GM12878 (cell line): ENCODE data around the gene CKLF.
"Not testable (repeated sequence)": the region's sequence is repeated elsewhere in the genome, so short reads cannot be mapped to it uniquely, and the experiment has no call there.

Experiments
- POLR2AphosphoS2 ChIP-seq: IDR thresholded peaks from 2 replicates; pipeline ENCODE4 v1.6.1; 2011; ENCODE audit warnings: low read depth, mild to moderate bottlenecking, low read length, improper control_type of control experiment, moderate library complexity
- RBBP5 ChIP-seq: fragments of 200-600 bp; sonication (generic); conservative IDR thresholded peaks from 2 replicates; pipeline ENCODE4 v1.6.1; 2016
- RCOR1 ChIP-seq: conservative IDR thresholded peaks from 2 replicates; pipeline ENCODE4 v1.6.1; 2012; ENCODE audit warnings: low read depth, low read length, improper control_type of control experiment
- TBL1XR1 ChIP-seq: IDR thresholded peaks from 2 replicates; pipeline ENCODE4 v1.6.1; 2012; ENCODE audit warnings: low read depth, low read length, improper control_type of control experiment
- ZNF24 ChIP-seq: fragments of 450-650 bp; IDR thresholded peaks from 2 replicates; pipeline ENCODE4 v1.6.1; 2017; ENCODE audit warnings: antibody characterized with exemption, mild to moderate bottlenecking
- TF ChIP-seq, protein P1 (sequence below), 3 experiments: IDR thresholded peaks in 2 of 3; conservative IDR thresholded peaks in 1 of 3; 2 replicates each; pipeline ENCODE4 v1.5.1; 2011; ENCODE audit warnings: low read depth in 3 of 3, low read length in 3 of 3, mild to moderate bottlenecking in 3 of 3, control low read depth in 2 of 3, moderate library complexity in 2 of 3, inconsistent platforms in 1 of 3, mixed read lengths in 1 of 3; ENCODE audit not compliant: control insufficient read depth in 2 of 3, insufficient read depth in 1 of 3; ENCODE audit errors: extremely low read depth in 1 of 3
- TF ChIP-seq, protein P2 (sequence below): fragments of 450-650 bp; IDR thresholded peaks from 2 replicates; pipeline ENCODE4 v1.6.1; 2016; ENCODE audit warnings: mild to moderate bottlenecking, moderate library complexity, borderline replicate concordance
- TF ChIP-seq, protein P3 (sequence below): IDR thresholded peaks from 2 replicates; pipeline ENCODE4 v1.6.1; 2012; ENCODE audit warnings: mild to moderate bottlenecking, low read depth, low read length
- TF ChIP-seq, protein P4 (sequence below): IDR thresholded peaks from 2 replicates; pipeline ENCODE4 v1.6.1; 2011; ENCODE audit warnings: low read depth, low read length, improper control_type of control experiment, borderline replicate concordance

DNA sequence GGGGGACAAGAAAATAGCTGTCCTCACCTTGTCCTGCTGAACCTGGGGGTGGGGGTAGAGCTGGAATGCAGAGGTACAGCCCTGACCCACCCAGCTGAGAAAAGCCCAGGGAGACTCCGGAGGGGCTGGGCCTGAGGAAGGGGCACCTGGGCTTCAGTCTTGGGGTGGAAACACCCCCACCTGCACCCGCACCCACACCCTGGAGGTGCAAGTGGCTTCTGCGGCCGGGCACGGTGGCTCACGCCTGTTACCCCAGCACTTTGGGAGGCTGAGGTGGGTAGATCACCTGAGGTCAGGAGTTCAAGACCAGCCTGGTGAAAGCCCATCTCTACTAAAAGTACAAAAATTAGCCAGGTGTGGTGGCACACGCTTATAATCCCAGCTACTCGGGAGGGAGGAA, 59.5 kb downstream of the CKLF start:
- TF ChIP-seq, protein P1, sequence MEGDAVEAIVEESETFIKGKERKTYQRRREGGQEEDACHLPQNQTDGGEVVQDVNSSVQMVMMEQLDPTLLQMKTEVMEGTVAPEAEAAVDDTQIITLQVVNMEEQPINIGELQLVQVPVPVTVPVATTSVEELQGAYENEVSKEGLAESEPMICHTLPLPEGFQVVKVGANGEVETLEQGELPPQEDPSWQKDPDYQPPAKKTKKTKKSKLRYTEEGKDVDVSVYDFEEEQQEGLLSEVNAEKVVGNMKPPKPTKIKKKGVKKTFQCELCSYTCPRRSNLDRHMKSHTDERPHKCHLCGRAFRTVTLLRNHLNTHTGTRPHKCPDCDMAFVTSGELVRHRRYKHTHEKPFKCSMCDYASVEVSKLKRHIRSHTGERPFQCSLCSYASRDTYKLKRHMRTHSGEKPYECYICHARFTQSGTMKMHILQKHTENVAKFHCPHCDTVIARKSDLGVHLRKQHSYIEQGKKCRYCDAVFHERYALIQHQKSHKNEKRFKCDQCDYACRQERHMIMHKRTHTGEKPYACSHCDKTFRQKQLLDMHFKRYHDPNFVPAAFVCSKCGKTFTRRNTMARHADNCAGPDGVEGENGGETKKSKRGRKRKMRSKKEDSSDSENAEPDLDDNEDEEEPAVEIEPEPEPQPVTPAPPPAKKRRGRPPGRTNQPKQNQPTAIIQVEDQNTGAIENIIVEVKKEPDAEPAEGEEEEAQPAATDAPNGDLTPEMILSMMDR (IDR thresholded peaks at IDR 0.05 in 2 of 3, conservative IDR thresholded peaks at IDR 0.05 in 1 of 3; ENCODE audit: control insufficient read depth in 2 of 3, extremely low read depth in 1 of 3, insufficient read depth in 1 of 3, low read depth in 3 of 3, low read length in 3 of 3): not testable (repeated sequence)
- TF ChIP-seq, protein P2, sequence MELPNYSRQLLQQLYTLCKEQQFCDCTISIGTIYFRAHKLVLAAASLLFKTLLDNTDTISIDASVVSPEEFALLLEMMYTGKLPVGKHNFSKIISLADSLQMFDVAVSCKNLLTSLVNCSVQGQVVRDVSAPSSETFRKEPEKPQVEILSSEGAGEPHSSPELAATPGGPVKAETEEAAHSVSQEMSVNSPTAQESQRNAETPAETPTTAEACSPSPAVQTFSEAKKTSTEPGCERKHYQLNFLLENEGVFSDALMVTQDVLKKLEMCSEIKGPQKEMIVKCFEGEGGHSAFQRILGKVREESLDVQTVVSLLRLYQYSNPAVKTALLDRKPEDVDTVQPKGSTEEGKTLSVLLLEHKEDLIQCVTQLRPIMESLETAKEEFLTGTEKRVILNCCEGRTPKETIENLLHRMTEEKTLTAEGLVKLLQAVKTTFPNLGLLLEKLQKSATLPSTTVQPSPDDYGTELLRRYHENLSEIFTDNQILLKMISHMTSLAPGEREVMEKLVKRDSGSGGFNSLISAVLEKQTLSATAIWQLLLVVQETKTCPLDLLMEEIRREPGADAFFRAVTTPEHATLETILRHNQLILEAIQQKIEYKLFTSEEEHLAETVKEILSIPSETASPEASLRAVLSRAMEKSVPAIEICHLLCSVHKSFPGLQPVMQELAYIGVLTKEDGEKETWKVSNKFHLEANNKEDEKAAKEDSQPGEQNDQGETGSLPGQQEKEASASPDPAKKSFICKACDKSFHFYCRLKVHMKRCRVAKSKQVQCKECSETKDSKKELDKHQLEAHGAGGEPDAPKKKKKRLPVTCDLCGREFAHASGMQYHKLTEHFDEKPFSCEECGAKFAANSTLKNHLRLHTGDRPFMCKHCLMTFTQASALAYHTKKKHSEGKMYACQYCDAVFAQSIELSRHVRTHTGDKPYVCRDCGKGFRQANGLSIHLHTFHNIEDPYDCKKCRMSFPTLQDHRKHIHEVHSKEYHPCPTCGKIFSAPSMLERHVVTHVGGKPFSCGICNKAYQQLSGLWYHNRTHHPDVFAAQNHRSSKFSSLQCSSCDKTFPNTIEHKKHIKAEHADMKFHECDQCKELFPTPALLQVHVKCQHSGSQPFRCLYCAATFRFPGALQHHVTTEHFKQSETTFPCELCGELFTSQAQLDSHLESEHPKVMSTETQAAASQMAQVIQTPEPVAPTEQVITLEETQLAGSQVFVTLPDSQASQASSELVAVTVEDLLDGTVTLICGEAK: not testable (repeated sequence)
- TF ChIP-seq, protein P3, sequence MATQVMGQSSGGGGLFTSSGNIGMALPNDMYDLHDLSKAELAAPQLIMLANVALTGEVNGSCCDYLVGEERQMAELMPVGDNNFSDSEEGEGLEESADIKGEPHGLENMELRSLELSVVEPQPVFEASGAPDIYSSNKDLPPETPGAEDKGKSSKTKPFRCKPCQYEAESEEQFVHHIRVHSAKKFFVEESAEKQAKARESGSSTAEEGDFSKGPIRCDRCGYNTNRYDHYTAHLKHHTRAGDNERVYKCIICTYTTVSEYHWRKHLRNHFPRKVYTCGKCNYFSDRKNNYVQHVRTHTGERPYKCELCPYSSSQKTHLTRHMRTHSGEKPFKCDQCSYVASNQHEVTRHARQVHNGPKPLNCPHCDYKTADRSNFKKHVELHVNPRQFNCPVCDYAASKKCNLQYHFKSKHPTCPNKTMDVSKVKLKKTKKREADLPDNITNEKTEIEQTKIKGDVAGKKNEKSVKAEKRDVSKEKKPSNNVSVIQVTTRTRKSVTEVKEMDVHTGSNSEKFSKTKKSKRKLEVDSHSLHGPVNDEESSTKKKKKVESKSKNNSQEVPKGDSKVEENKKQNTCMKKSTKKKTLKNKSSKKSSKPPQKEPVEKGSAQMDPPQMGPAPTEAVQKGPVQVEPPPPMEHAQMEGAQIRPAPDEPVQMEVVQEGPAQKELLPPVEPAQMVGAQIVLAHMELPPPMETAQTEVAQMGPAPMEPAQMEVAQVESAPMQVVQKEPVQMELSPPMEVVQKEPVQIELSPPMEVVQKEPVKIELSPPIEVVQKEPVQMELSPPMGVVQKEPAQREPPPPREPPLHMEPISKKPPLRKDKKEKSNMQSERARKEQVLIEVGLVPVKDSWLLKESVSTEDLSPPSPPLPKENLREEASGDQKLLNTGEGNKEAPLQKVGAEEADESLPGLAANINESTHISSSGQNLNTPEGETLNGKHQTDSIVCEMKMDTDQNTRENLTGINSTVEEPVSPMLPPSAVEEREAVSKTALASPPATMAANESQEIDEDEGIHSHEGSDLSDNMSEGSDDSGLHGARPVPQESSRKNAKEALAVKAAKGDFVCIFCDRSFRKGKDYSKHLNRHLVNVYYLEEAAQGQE: not testable (repeated sequence)
- not testable (repeated sequence) for TF ChIP-seq TBL1XR1, ZNF24, POLR2AphosphoS2, RCOR1, RBBP5
- TF ChIP-seq, protein P4, sequence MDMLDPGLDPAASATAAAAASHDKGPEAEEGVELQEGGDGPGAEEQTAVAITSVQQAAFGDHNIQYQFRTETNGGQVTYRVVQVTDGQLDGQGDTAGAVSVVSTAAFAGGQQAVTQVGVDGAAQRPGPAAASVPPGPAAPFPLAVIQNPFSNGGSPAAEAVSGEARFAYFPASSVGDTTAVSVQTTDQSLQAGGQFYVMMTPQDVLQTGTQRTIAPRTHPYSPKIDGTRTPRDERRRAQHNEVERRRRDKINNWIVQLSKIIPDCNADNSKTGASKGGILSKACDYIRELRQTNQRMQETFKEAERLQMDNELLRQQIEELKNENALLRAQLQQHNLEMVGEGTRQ: not testable (repeated sequence)
